K562 (cell line): ENCODE measurements around the gene CSMD2.

Experiments
- EP300 ChIP-seq: IDR thresholded peaks from 2 replicates; pipeline ENCODE4 v1.6.1; 2012; ENCODE audit warnings: low read length, improper control_type of control experiment
- PBX2 ChIP-seq, 2 experiments: IDR thresholded peaks in 1 of 2; conservative IDR thresholded peaks in 1 of 2; 2 replicates each; pipeline ENCODE4 v1.6.1; 2016; ENCODE audit warnings: low read depth in 2 of 2, mild to moderate bottlenecking in 1 of 2, missing compliant biosample characterization in 1 of 2, missing genetic modification characterization in 1 of 2, moderate library complexity in 1 of 2
- REST ChIP-seq, 2 experiments: fragments of 450-650 bp; formaldehyde crosslinking in 1 of 2; IDR thresholded peaks; 2 replicates each; pipeline versions ENCODE4 v1.4.0 to v1.6.1; 2014 to 2020; ENCODE audit warnings: mild to moderate bottlenecking in 2 of 2, borderline replicate concordance in 1 of 2, low read depth in 1 of 2
- TBP ChIP-seq: optimal IDR thresholded peaks from 2 replicates; pipeline ENCODE3; 2011; ENCODE audit warnings: low read depth, low read length, improper control_type of control experiment
- ZNF23 ChIP-seq: fragments of 250-450 bp; sonication (Bioruptor Pico); IDR thresholded peaks from 2 replicates; pipeline ENCODE4 v1.4.0; 2020; ENCODE audit warnings: mild to moderate bottlenecking

- no peak for TF ChIP-seq ZNF23 (CRISPR knock-in tag)
- no peak for TF ChIP-seq EP300
- no peak for TF ChIP-seq REST (IDR thresholded peaks at IDR 0.05; ENCODE audit: borderline replicate concordance)
- TF ChIP-seq REST (CRISPR knock-in tag; IDR thresholded peaks at IDR 0.05; ENCODE audit: low read depth), result no peak
- TF ChIP-seq TBP, result no peak
- TF ChIP-seq PBX2 (CRISPR knock-in tag; IDR thresholded peaks at IDR 0.05; ENCODE audit: low read depth), result no peak
- TF ChIP-seq PBX2 (tag; conservative IDR thresholded peaks at IDR 0.05; ENCODE audit: low read depth), result no peak
Observed at GRCh38 chr1:33828654-33829053, 336.4 kb downstream of the CSMD2 start.
